ENCODE data around the gene ARHGEF28. TPM values are rescaled to one million over a fixed set of nuclear protein-coding genes. Genes with fewer than 3 reads are reported as not detected.

ARHGEF28 gene
- total RNA-seq, 1 donor from 2014 or later = 0.11 TPM

- Histone ChIP-seq H3K9ac (no peak overlapping the region), H3K36me3 (no peaks in the 10 kb centered on the region), H3K27ac (no peak overlapping the region), H3K4me3 (no peak overlapping the region), H4K20me1 (ENCODE audit: low read depth) (no peaks in the 10 kb centered on the region), H3K9me3 (ENCODE audit: low read depth) (no peaks in the 10 kb centered on the region), H2AFZ (replicated peaks) (no peak overlapping the region), H3F3A (ENCODE audit: low read depth) (no peaks in the 10 kb centered on the region), H3K4me1 (peaks cover 4% of the 10 kb centered on the region), H3K4me2 (no peak overlapping the region), H3K79me2 (ENCODE audit: low read depth) (no peaks in the 10 kb centered on the region), H3K27me3 (no peaks in the 10 kb centered on the region)
- no peak overlapping the region for H3K27ac Mint-ChIP-seq
- peaks cover 2% of the 10 kb centered on the region for H3K27me3 Mint-ChIP-seq (ENCODE audit: insufficient read depth, low read depth)
- no peak for TF ChIP-seq EZH2 (IDR thresholded peaks at IDR 0.05)
- TF ChIP-seq CTCF (IDR thresholded peaks at IDR 0.05) = no peak
- DNase-seq (ENCODE audit: low spot score) = no peak
- no peak overlapping the region for H3K4me3 Mint-ChIP-seq
- H3K36me3 Mint-ChIP-seq = no peaks in the 10 kb centered on the region
- H3K4me1 Mint-ChIP-seq = peaks cover 10% of the 10 kb centered on the region
- H3K9me3 Mint-ChIP-seq = no peaks in the 10 kb centered on the region
Measured at GRCh38 chr5:73810429-73810828, 184.4 kb downstream of the ARHGEF28 start.

GRCh38 chr5:73812457-73812856 lies 186.5 kb downstream of the ARHGEF28 start:
- no peak for TF ChIP-seq EZH2 (IDR thresholded peaks at IDR 0.05)
- TF ChIP-seq CTCF (IDR thresholded peaks at IDR 0.05) = no peak
- TF ChIP-seq EZH2phosphoT487 (IDR thresholded peaks at IDR 0.05) = no peak
- H4K20me1 ChIP-seq (ENCODE audit: low read depth) = no peaks in the 10 kb centered on the region
- H3K36me3 Mint-ChIP-seq = no peaks in the 10 kb centered on the region
- H3K27me3 Mint-ChIP-seq (ENCODE audit: insufficient read depth, low read depth) = peaks cover 2% of the 10 kb centered on the region
- DNase-seq (ENCODE audit: low spot score) = no peak
- no peaks in the 10 kb centered on the region for H3K27me3 ChIP-seq
- H3F3A ChIP-seq (ENCODE audit: low read depth) = no peaks in the 10 kb centered on the region
- no peak overlapping the region for H3K9ac ChIP-seq
- peaks cover 10% of the 10 kb centered on the region for H3K4me1 Mint-ChIP-seq
- no peak overlapping the region for H2AFZ ChIP-seq (replicated peaks)
- H3K4me3 Mint-ChIP-seq = no peak overlapping the region
- H3K9me3 Mint-ChIP-seq = no peaks in the 10 kb centered on the region
- no peak overlapping the region for H3K4me2 ChIP-seq
- no peaks in the 10 kb centered on the region for H3K36me3 ChIP-seq
- no peaks in the 10 kb centered on the region for H3K79me2 ChIP-seq (ENCODE audit: low read depth)
- H3K4me3 ChIP-seq = no peak overlapping the region
- no peaks in the 10 kb centered on the region for H3K9me3 ChIP-seq (ENCODE audit: low read depth)
- no peak overlapping the region for H3K27ac Mint-ChIP-seq
- no peak overlapping the region for H3K27ac ChIP-seq
- H3K4me1 ChIP-seq = peaks cover 4% of the 10 kb centered on the region

GRCh38 chr5:73812962-73813588 lies 187.1 kb downstream of the ARHGEF28 start:
- H3K36me3 Mint-ChIP-seq = no peaks in the 10 kb centered on the region
- H4K20me1 ChIP-seq (ENCODE audit: low read depth) = no peaks in the 10 kb centered on the region
- H3K4me3 Mint-ChIP-seq = no peak overlapping the region
- H3K27ac ChIP-seq = no peak overlapping the region
- no peak overlapping the region for H3K4me3 ChIP-seq
- no peak for TF ChIP-seq EZH2 (IDR thresholded peaks at IDR 0.05)
- no peak for TF ChIP-seq CTCF (IDR thresholded peaks at IDR 0.05)
- TF ChIP-seq EZH2phosphoT487 (IDR thresholded peaks at IDR 0.05) = no peak
- H3K4me1 ChIP-seq = peaks cover 4% of the 10 kb centered on the region
- H3K4me2 ChIP-seq = no peak overlapping the region
- H3K9me3 ChIP-seq (ENCODE audit: low read depth) = no peaks in the 10 kb centered on the region
- H2AFZ ChIP-seq (replicated peaks) = peak overlapping the region; percentile 44
- H3K9me3 Mint-ChIP-seq = no peaks in the 10 kb centered on the region
- H3K27me3 ChIP-seq = no peaks in the 10 kb centered on the region
- no peaks in the 10 kb centered on the region for H3K79me2 ChIP-seq (ENCODE audit: low read depth)
- DNase-seq (ENCODE audit: low spot score) = no peak
- no peaks in the 10 kb centered on the region for H3F3A ChIP-seq (ENCODE audit: low read depth)
- H3K9ac ChIP-seq = no peak overlapping the region
- peaks cover 2% of the 10 kb centered on the region for H3K27me3 Mint-ChIP-seq (ENCODE audit: insufficient read depth, low read depth)
- peaks cover 10% of the 10 kb centered on the region for H3K4me1 Mint-ChIP-seq
- H3K27ac Mint-ChIP-seq = no peak overlapping the region
- no peaks in the 10 kb centered on the region for H3K36me3 ChIP-seq
